Ovary (tissue), 9 donors: ENCODE measurements around the gene HABP2. TPM values are rescaled to one million over a fixed set of nuclear protein-coding genes. Genes with fewer than 3 reads are reported as not detected.

Experiments
- DNase-seq, 5 donors: peaks; one replicate each; pipeline ENCODE4 v3.0.0-alpha.2; 2019 to 2020
- H3K27ac ChIP-seq, 2 donors: fragments of 200-600 bp; one replicate each; pipeline versions ENCODE4 v1.5.1 to v1.8.0; 2019 to 2022
- H3K27me3 ChIP-seq: fragments of 200-600 bp; one replicate; pipeline ENCODE4 v1.8.0; 2022
- H3K36me3 ChIP-seq: fragments of 200-600 bp; sonication (generic); one replicate; pipeline ENCODE4 v1.5.1; 2019
- H3K4me1 ChIP-seq: one replicate; pipeline ENCODE4 v1.8.1; 2013; ENCODE audit warnings: mild to moderate bottlenecking, moderate library complexity; ENCODE audit not compliant: insufficient read depth
- H3K4me3 ChIP-seq: fragments of 200-600 bp; sonication (generic); one replicate; pipeline ENCODE4 v1.5.1; 2017
- H3K9me3 ChIP-seq, 2 donors: fragments of 200-600 bp in 1 of 2; sonication (generic) in 1 of 2; one replicate each; pipeline versions ENCODE4 v1.5.1 to v1.8.1; 2013 to 2019; ENCODE audit warnings: mild to moderate bottlenecking in 1 of 2, moderate library complexity in 1 of 2
- EP300 ChIP-seq: sonication (generic); formaldehyde crosslinking; IDR thresholded peaks from one replicate; pipeline ENCODE4 v1.6.1; 2017; ENCODE audit warnings: antibody characterized with exemption
- POLR2A ChIP-seq: fragments of 450-650 bp; IDR thresholded peaks from one replicate; pipeline ENCODE4 v1.6.1; 2017; ENCODE audit warnings: antibody characterized with exemption, mild to moderate bottlenecking, moderate library complexity
- whole genome bisulfite sequencing, 3 donors: extraction: QIAGEN DNeasy Blood & Tissue Kit in 1 of 3; methylation state at CpG; one replicate each; pipeline versions ENCODE4 v1.1.5 to v1.1.7; 2013 to 2017; 5-methylcytosine and 5-hydroxymethylcytosine counted together
- intact Hi-C, 4 donors: fragments of 100-400 bp; cut with DNase I; formaldehyde crosslinking; loops; one replicate each; pipeline versions ENCODE4 v1.11.0 to v1.15.1; 2022 to 2023
- polyA plus RNA-seq, 2 donors: library from polyadenylated mRNA; stranded (reverse); fragments of 200-250 nt in 1 of 2; fragments of 350-450 nt in 1 of 2; fragmentation: Illumina TruSeq in 1 of 2; extraction: RNeasy Lipid Tissue Mini Kit (QIAGEN cat#74804) in 1 of 2; gene quantifications; one replicate each; pipeline ENCODE4 v1.2.3, GENCODE V29; 2013 to 2014
- total RNA-seq, 7 donors: library from RNA; depleted of rRNA in 2 of 7; stranded (reverse); fragments of >200 nt in 2 of 7; fragmentation: NEBNext Ultra II Directional in 3 of 7; extraction: Animal tissue kit (Norgen Biotek cat#: 25700) in 3 of 7; gene quantifications; one replicate each; pipeline versions ENCODE4 v1.1.0 to v1.2.4, GENCODE V29; 2016 to 2023
- TF ChIP-seq, protein P1 (sequence below), 3 donors: fragments of 450-650 bp in 2 of 3; fragments of 200-600 bp in 1 of 3; IDR thresholded peaks; one replicate each; pipeline versions ENCODE4 v1.5.1 to v1.8.0; 2016 to 2022; ENCODE audit warnings: antibody characterized with exemption in 3 of 3, mild to moderate bottlenecking in 1 of 3
- donor health status: DM: no; HTN: no; CAD: no; lungs with moderate emphysema.
- donor health status: DM: no; HTN: no; CAD: no.
- donor health status: Bipolar disorder and iron deficiency.
- donor health status: DM: yes; HTN: yes; CAD: no.
- donor health status: DM: no; HTN: no; CAD: no.
- donor health status: DM: yes; HTN: yes; CAD: no.

The HABP2 gene
- total and polyA plus RNA-seq, 9 donors, result 0.07 to 2.3 (median 0.19) TPM; not detected in 3

DNA sequence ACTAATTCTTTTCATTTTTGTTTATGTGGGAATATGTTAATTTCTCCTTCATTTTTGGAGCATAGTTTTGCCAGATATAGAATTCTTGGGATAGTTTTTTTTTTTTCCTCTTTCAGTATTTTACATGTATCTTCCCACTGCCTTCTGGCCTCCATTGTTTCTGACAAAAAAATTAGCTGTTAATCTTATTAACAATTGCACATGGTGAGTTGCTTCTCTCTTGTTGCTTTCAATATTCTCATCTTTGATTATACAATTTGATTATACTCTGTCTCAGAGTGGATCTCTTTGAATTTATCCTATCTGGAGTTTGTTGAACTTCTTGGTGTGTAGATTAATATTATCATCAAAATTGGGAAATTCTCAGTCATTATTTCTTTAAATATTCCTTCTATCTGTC, 41.4 kb upstream of the HABP2 start:
- no peak overlapping the region for H3K27ac ChIP-seq
- no peak for DNase-seq
- H3K27me3 ChIP-seq, result no peaks in the 10 kb centered on the region
- H3K4me1 ChIP-seq, result peaks cover 2% of the 10 kb centered on the region
- H3K4me3 ChIP-seq, result no peak overlapping the region
- TF ChIP-seq POLR2A (no peak), EP300 (no peak)
- TF ChIP-seq, protein P1, sequence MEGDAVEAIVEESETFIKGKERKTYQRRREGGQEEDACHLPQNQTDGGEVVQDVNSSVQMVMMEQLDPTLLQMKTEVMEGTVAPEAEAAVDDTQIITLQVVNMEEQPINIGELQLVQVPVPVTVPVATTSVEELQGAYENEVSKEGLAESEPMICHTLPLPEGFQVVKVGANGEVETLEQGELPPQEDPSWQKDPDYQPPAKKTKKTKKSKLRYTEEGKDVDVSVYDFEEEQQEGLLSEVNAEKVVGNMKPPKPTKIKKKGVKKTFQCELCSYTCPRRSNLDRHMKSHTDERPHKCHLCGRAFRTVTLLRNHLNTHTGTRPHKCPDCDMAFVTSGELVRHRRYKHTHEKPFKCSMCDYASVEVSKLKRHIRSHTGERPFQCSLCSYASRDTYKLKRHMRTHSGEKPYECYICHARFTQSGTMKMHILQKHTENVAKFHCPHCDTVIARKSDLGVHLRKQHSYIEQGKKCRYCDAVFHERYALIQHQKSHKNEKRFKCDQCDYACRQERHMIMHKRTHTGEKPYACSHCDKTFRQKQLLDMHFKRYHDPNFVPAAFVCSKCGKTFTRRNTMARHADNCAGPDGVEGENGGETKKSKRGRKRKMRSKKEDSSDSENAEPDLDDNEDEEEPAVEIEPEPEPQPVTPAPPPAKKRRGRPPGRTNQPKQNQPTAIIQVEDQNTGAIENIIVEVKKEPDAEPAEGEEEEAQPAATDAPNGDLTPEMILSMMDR (IDR thresholded peaks at IDR 0.05), result no peak
- intact Hi-C loops, result no loop called here
- H3K9me3 ChIP-seq, result no peaks in the 10 kb centered on the region
- H3K36me3 ChIP-seq, result no peaks in the 10 kb centered on the region

GRCh38 chr10:113515161-113515560, 37.7 kb upstream of the HABP2 start:
- WGBS, 3 donors, result 58 to 69% (median 64%) methylated on average over 6 of the region's 6 CpGs
- Histone ChIP-seq H3K9me3 (no peaks in the 10 kb centered on the region), H3K27ac (no peak overlapping the region), H3K4me3 (no peak overlapping the region), H3K4me1 (peaks cover 5% of the 10 kb centered on the region), H3K36me3 (no peaks in the 10 kb centered on the region), H3K27me3 (no peaks in the 10 kb centered on the region)
- intact Hi-C loops, result no loop called here
- TF ChIP-seq EP300 (no peak), POLR2A (no peak)
- TF ChIP-seq, protein P1 (IDR thresholded peaks at IDR 0.05), result no peak
- DNase-seq, result no peak

GRCh38 chr10:113515601-113516000, 37.3 kb upstream of the HABP2 start:
- Histone ChIP-seq H3K27me3 (no peaks in the 10 kb centered on the region), H3K4me1 (peaks cover 5% of the 10 kb centered on the region), H3K27ac (no peak overlapping the region), H3K9me3 (no peaks in the 10 kb centered on the region), H3K4me3 (no peak overlapping the region), H3K36me3 (no peaks in the 10 kb centered on the region)
- TF ChIP-seq POLR2A, result no peak
- no peak for TF ChIP-seq EP300
- intact Hi-C loops, result no loop called here
- no peak for DNase-seq
- 13 to 29% (median 14%) methylated on average over 5 of the region's 5 CpGs for WGBS, 3 donors

GRCh38 chr10:113516061-113516460, 36.8 kb upstream of the HABP2 start:
- no peak for DNase-seq
- H3K4me1 ChIP-seq, result peaks cover 5% of the 10 kb centered on the region
- no peak overlapping the region for H3K27ac ChIP-seq
- H3K4me3 ChIP-seq, result no peak overlapping the region
- no peaks in the 10 kb centered on the region for H3K9me3 ChIP-seq
- TF ChIP-seq EP300 (no peak), POLR2A (no peak)
- TF ChIP-seq, protein P1 (IDR thresholded peaks at IDR 0.05), result no peak
- intact Hi-C loops, result no loop called here
- H3K27me3 ChIP-seq, result no peaks in the 10 kb centered on the region
- H3K36me3 ChIP-seq, result no peaks in the 10 kb centered on the region
- 70 to 78% (median 70%) methylated on average over 3 of the region's 3 CpGs for WGBS, 3 donors

DNA sequence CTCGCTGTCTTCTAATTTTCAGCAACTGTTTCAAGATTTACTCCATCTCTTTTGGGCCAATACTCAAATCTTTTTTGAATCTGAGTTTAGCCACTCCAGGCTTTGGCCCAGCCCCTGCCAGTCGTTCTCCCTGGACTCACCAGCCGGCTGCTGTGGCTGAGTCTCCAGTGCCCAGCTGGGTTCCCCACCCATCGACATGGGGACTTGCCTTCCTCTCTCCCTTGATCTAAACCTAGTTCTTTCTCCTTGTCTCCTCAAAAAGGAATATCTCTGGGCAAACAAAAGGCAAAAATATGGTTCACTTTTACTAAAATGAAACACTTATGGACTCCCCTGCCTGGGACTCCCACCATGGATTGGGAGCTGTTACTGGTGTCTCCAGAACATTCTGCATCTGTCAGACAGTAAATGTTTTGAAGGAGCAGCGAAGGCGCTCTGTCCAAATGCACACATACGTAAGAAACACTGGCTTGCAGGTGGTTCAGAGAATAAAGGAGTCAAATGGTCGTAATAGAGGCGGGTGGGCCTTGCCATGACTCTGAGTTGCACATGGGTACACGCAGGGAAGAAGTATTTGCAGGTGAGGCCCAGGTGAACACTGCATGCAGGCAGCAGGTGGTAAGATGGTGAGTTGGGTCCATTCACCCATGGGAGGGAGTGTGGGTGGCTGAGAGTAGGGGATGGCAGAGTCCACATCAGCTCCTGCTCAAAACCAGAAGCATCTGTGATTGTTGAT, 35.5 kb upstream of the HABP2 start:
- Histone ChIP-seq H3K9me3 (no peaks in the 10 kb centered on the region), H3K27ac (no peak overlapping the region), H3K36me3 (no peaks in the 10 kb centered on the region), H3K4me1 (peaks cover 5% of the 10 kb centered on the region), H3K27me3 (no peaks in the 10 kb centered on the region), H3K4me3 (no peak overlapping the region)
- no peak for DNase-seq
- TF ChIP-seq POLR2A (no peak), EP300 (no peak)
- TF ChIP-seq, protein P1 (IDR thresholded peaks at IDR 0.05), result no peak
- WGBS, 3 donors, result 86% methylated on average over 10 of the region's 10 CpGs
- intact Hi-C loops, result no loop called here
